NCI-H2107 (cell line): ENCODE measurements around the gene PRR30.

ENCODE experiments used
- DNase-seq: peaks from one replicate; lab custom pipeline; 2025; lab: John Stamatoyannopoulos, UW

Gene PRR30

GRCh38 chr2:27154488-27154887 is 15.3 kb upstream of the PRR30 start:
- DNase-seq = no peak

GRCh38 chr2:27152796-27153464 is 13.7 kb upstream of the PRR30 start:
- no peak for DNase-seq

- DNase-seq = no peak
Measured at GRCh38 chr2:27152102-27152795, 13.0 kb upstream of the PRR30 start.

GRCh38 chr2:27150639-27151230 is 11.5 kb upstream of the PRR30 start:
- DNase-seq = no peak

GRCh38 chr2:27149570-27150405 is 10.6 kb upstream of the PRR30 start:
- no peak for DNase-seq

GRCh38 chr2:27148801-27149439 is 9.7 kb upstream of the PRR30 start, which contains the start of gene TCF23:
Gene TCF23 (plus strand): TSS chr2:27149004. CDS start chr2:27149134, 130 bp downstream.
- no peak for DNase-seq

GRCh38 chr2:27147935-27148334 is 8.7 kb upstream of the PRR30 start:
- no peak for DNase-seq

- DNase-seq = no peak
Measured at GRCh38 chr2:27145682-27146081, 6.5 kb upstream of the PRR30 start.

GRCh38 chr2:27143285-27143684 is 4.1 kb upstream of the PRR30 start:
- no peak for DNase-seq

- DNase-seq = no peak
Measured at GRCh38 chr2:27138111-27138510, 1.1 kb downstream of the PRR30 start.

GRCh38 chr2:27137322-27137935 is 1.8 kb downstream of the PRR30 start:
- no peak for DNase-seq

- no peak for DNase-seq
Measured at GRCh38 chr2:27136751-27137150, 2.5 kb downstream of the PRR30 start.

- no peak for DNase-seq
Measured at GRCh38 chr2:27135478-27135955, 3.7 kb downstream of the PRR30 start.

GRCh38 chr2:27134781-27135477 is 4.3 kb downstream of the PRR30 start:
- DNase-seq = no peak

- DNase-seq = peak; percentile 86
Measured at GRCh38 chr2:27133905-27134780, 5.1 kb downstream of the PRR30 start, which contains the start of gene PREB. Gene PREB (minus strand): TSS chr2:27134636. CDS start chr2:27134421, 215 bp downstream.

GRCh38 chr2:27133195-27133875 is 5.9 kb downstream of the PRR30 start:
- DNase-seq = no peak

GRCh38 chr2:27131429-27131828 is 7.8 kb downstream of the PRR30 start:
- DNase-seq = no peak

- no peak for DNase-seq
Measured at GRCh38 chr2:27130396-27130795, 8.8 kb downstream of the PRR30 start.
